Neuronal stem cell (in vitro differentiated cells): Measurements from ENCODE around the gene KIF2A.

Source experiments
- DNase-seq: peaks from one replicate; pipeline ENCODE4 v3.0.0-alpha.2; 2013; ENCODE audit warnings: low spot score
- H2AFZ ChIP-seq: one replicate; pipeline ENCODE4 v1.6.1; 2013; ENCODE audit warnings: mild to moderate bottlenecking, low read length, inconsistent platforms
- H2AK5ac ChIP-seq: 2 replicates; pipeline ENCODE4 v1.6.1; 2013; ENCODE audit warnings: low read depth, mild to moderate bottlenecking, inconsistent platforms, low read length, moderate library complexity, mixed read lengths
- H2BK120ac ChIP-seq: 2 replicates; pipeline ENCODE4 v1.6.1; 2013; ENCODE audit warnings: low read depth, mild to moderate bottlenecking, inconsistent platforms, low read length, moderate library complexity, mixed read lengths
- H2BK12ac ChIP-seq: one replicate; pipeline ENCODE4 v1.6.1; 2013; ENCODE audit warnings: low read length, inconsistent platforms
- H2BK15ac ChIP-seq: 2 replicates; pipeline ENCODE4 v1.6.1; 2013; ENCODE audit warnings: mild to moderate bottlenecking, low read length, inconsistent platforms, mixed read lengths
- H2BK5ac ChIP-seq: one replicate; pipeline ENCODE4 v1.6.1; 2013; ENCODE audit warnings: inconsistent platforms, mild to moderate bottlenecking, low read length, moderate library complexity
- H3K14ac ChIP-seq: one replicate; pipeline ENCODE4 v1.6.1; 2013; ENCODE audit warnings: low read length, inconsistent platforms
- H3K18ac ChIP-seq: 2 replicates; pipeline ENCODE4 v1.6.1; 2013; ENCODE audit warnings: low read length, inconsistent platforms
- H3K23ac ChIP-seq: 2 replicates; pipeline ENCODE4 v1.6.1; 2013; ENCODE audit warnings: low read depth, mild to moderate bottlenecking, mixed read lengths, low read length, inconsistent platforms; ENCODE audit not compliant: poor library complexity
- H3K27ac ChIP-seq: replicated peaks from 3 replicates; pipeline ENCODE4 v1.5.1; 2013; ENCODE audit warnings: low read length, inconsistent platforms
- H3K27me3 ChIP-seq, 3 experiments: 2 replicates each; pipeline ENCODE4 v1.6.1; 2013; ENCODE audit warnings: low read length in 3 of 3, mild to moderate bottlenecking in 2 of 3, inconsistent platforms in 1 of 3, low read depth in 1 of 3, mixed read lengths in 1 of 3, moderate library complexity in 1 of 3; ENCODE audit not compliant: control insufficient read depth in 3 of 3, insufficient read depth in 3 of 3
- H3K36me3 ChIP-seq, 2 donors: replicated peaks in 1 of 2; 2 replicates each; pipeline ENCODE4 v1.6.1; 2013; ENCODE audit warnings: low read length in 2 of 2; ENCODE audit not compliant: control insufficient read depth in 2 of 2, insufficient read depth in 2 of 2
- H3K4ac ChIP-seq: 2 replicates; pipeline ENCODE4 v1.6.1; 2013; ENCODE audit warnings: inconsistent platforms, mild to moderate bottlenecking, low read length, moderate library complexity
- H3K4me1 ChIP-seq, 2 donors: 1 replicate in 1 of 2; 2 replicates in 1 of 2; pipeline ENCODE4 v1.6.1; 2013; ENCODE audit warnings: low read length in 2 of 2, low read depth in 1 of 2; ENCODE audit not compliant: control insufficient read depth in 2 of 2, insufficient read depth in 1 of 2
- H3K4me2 ChIP-seq: one replicate; pipeline ENCODE4 v1.6.1; 2013; ENCODE audit warnings: mild to moderate bottlenecking, low read length, inconsistent platforms; ENCODE audit not compliant: insufficient read depth, poor library complexity, severe bottlenecking
- H3K4me3 ChIP-seq, 2 donors: 2 replicates each; pipeline ENCODE4 v1.5.1; 2013; ENCODE audit warnings: low read length in 2 of 2, mild to moderate bottlenecking in 2 of 2, inconsistent platforms in 1 of 2, moderate library complexity in 1 of 2
- H3K79me1 ChIP-seq: one replicate; pipeline ENCODE4 v1.6.1; 2013; ENCODE audit warnings: low read depth, mild to moderate bottlenecking, inconsistent platforms, low read length, moderate library complexity
- H3K9ac ChIP-seq: one replicate; pipeline ENCODE4 v1.6.1; 2013; ENCODE audit warnings: mild to moderate bottlenecking, low read depth, low read length, inconsistent platforms; ENCODE audit not compliant: poor library complexity
- H3K9me3 ChIP-seq, 2 donors: replicated peaks in 1 of 2; 2 replicates each; pipeline versions ENCODE3 to v1.6.1; 2013; ENCODE audit warnings: low read length in 2 of 2, mild to moderate bottlenecking in 2 of 2, inconsistent platforms in 1 of 2, low read depth in 1 of 2, mixed read lengths in 1 of 2, moderate library complexity in 1 of 2; ENCODE audit not compliant: control insufficient read depth in 2 of 2, insufficient read depth in 1 of 2
- H4K8ac ChIP-seq: one replicate; pipeline ENCODE4 v1.6.1; 2013; ENCODE audit warnings: low read depth, mild to moderate bottlenecking, inconsistent platforms, low read length, moderate library complexity
- H4K91ac ChIP-seq: one replicate; pipeline ENCODE4 v1.6.1; 2013; ENCODE audit warnings: low read length, low read depth, mild to moderate bottlenecking, inconsistent platforms; ENCODE audit not compliant: poor library complexity
- WGBS, 2 donors: extraction: QIAGEN DNeasy Blood & Tissue Kit; methylation state at CpG; one replicate each; pipeline ENCODE4 v1.1.7; 2013; ENCODE audit warnings: missing lambda C conversion rate in 2 of 2, mixed read lengths in 1 of 2; ENCODE audit not compliant: insufficient read length in 2 of 2, insufficient replicate concordance in 1 of 2; ENCODE audit errors: extremely low coverage in 2 of 2; 5-methylcytosine and 5-hydroxymethylcytosine counted together

The KIF2A gene

DNA sequence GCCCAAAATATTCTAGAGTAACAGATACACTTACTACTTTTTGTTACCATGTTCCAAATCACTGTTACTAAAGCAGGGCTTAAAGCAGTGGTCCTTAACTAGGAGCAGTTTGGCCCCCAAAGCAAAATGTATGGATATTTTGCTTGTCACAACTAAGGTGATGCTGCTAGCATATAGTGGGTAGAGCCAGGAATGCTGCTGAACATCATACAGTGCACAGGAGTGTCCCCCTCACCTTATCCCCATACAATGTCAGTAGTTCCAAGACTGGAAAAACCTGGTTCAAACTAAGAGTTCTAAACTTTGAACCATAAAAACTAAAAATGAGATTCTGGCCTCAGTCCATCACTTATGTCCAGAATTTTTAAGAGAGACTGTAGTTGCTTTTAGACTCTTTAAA, 69.6 kb downstream of the KIF2A start:
- Histone ChIP-seq H3K14ac (no peak overlapping the region), H3K79me1 (no peaks in the 10 kb centered on the region), H3K18ac (no peak overlapping the region), H3K9me3 (no peaks in the 10 kb centered on the region), H2AFZ (no peak overlapping the region), H3K4ac (no peak overlapping the region), H3K36me3 (peaks cover 19 to 96% of the 10 kb centered on the region in 2 donors), H4K8ac (no peak overlapping the region), H2BK5ac (no peak overlapping the region), H2BK12ac (no peak overlapping the region), H2BK15ac (no peak overlapping the region), H4K91ac (no peak overlapping the region), H3K9ac (no peak overlapping the region), H3K23ac (no peak overlapping the region), H3K4me2 (no peak overlapping the region), H3K27me3 (no peaks in the 10 kb centered on the region), H2BK120ac (no peak overlapping the region), H3K4me1 (no peaks in the 10 kb centered on the region), H3K27ac (no peak overlapping the region), H2AK5ac (no peak overlapping the region), H3K4me3 (no peak overlapping the region)
- DNase-seq: no peak

DNA sequence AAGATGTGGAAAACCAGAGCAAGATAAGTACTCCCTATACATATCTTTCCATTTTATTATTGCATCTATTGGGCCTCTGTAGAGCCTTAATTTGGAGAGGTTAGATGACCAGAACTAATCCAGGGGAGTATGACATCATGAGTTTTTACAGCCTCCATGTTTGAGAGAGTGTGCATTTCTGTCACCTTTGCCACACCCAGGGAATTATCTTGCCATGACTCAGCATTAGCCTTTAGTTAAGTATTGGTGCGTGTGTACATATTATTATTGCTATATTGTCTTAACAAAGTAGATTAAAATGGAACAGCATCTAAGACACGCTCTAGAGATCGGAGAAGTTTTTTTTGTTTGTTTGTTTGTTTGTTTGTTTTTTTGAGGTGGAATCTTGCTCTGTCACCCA, 70.1 kb downstream of the KIF2A start:
- Histone ChIP-seq H2AK5ac (no peak overlapping the region), H3K27me3 (no peaks in the 10 kb centered on the region), H3K27ac (no peak overlapping the region), H2BK12ac (no peak overlapping the region), H3K9ac (no peak overlapping the region), H3K4me1 (no peaks in the 10 kb centered on the region), H3K4me2 (no peak overlapping the region), H3K4me3 (no peak overlapping the region), H4K8ac (no peak overlapping the region), H3K18ac (no peak overlapping the region), H3K79me1 (no peaks in the 10 kb centered on the region), H3K4ac (no peak overlapping the region), H4K91ac (no peak overlapping the region), H3K23ac (no peak overlapping the region), H2AFZ (no peak overlapping the region), H3K36me3 (peaks cover 20 to 99% of the 10 kb centered on the region in 2 donors), H2BK5ac (no peak overlapping the region), H3K9me3 (no peaks in the 10 kb centered on the region), H3K14ac (no peak overlapping the region), H2BK15ac (no peak overlapping the region), H2BK120ac (no peak overlapping the region)
- no peak for DNase-seq
- WGBS, 2 donors: no CpG with 5 or more reads among the region's 3 CpGs

DNA sequence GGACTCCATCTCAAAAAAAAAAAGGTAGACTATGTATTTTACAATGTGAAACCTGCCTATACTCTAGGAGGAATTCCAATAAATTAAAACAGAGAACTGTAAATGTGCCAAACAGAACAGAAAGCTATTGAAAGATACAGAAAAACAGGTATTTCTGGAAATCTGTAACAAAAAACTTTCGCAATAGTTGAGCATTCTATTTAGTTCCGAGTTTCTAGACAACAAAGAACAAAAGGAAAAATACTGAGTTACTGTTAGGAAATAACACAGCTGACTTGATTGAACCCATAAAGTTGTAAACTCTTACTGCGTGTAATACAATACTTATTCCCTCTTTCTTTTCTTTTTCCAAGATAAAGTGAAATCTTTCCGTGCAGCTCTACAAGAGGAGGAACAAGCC, 79.1 kb downstream of the KIF2A start:
- no peaks in the 10 kb centered on the region for H3K4me1 ChIP-seq
- H3K4me2 ChIP-seq: no peak overlapping the region
- H2BK5ac ChIP-seq: no peak overlapping the region
- no peak overlapping the region for H3K23ac ChIP-seq
- H2BK120ac ChIP-seq: no peak overlapping the region
- H3K4me3 ChIP-seq: no peak overlapping the region
- no CpG with 5 or more reads among the region's 4 CpGs for WGBS, 2 donors
- no peaks in the 10 kb centered on the region for H3K9me3 ChIP-seq
- no peaks in the 10 kb centered on the region for H3K79me1 ChIP-seq
- no peak overlapping the region for H3K18ac ChIP-seq
- DNase-seq: no peak
- no peak overlapping the region for H3K27ac ChIP-seq
- no peak overlapping the region for H4K8ac ChIP-seq
- H2BK12ac ChIP-seq: no peak overlapping the region
- no peak overlapping the region for H3K4ac ChIP-seq
- H3K14ac ChIP-seq: no peak overlapping the region
- no peak overlapping the region for H4K91ac ChIP-seq
- no peak overlapping the region for H3K9ac ChIP-seq
- no peak overlapping the region for H2BK15ac ChIP-seq
- no peak overlapping the region for H2AFZ ChIP-seq
- peaks cover 13 to 96% of the 10 kb centered on the region in 2 donors for H3K36me3 ChIP-seq
- no peaks in the 10 kb centered on the region for H3K27me3 ChIP-seq
- H2AK5ac ChIP-seq: no peak overlapping the region

DNA sequence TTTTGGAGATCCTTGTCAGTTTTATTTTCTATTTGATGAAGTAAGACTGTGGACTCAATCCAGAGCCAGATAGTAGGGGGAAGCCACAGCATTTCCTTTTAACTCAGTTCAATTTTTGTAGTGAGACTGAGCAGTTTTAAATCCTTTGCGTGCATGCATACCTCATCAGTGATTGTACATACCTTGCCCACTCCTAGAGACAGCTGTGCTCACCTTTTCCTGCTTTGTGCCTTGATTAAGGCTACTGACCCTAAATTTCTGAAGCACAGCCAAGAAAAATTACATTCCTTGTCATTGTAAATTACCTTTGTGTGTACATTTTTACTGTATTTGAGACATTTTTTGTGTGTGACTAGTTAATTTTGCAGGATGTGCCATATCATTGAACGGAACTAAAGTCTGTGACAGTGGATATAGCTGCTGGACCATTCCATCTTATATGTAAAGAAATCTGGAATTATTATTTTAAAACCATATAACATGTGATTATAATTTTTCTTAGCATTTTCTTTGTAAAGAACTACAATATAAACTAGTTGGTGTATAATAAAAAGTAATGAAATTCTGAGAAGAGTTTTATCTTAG, 79.9 kb downstream of the KIF2A start:
- Histone ChIP-seq H3K36me3 (peaks cover 12 to 96% of the 10 kb centered on the region in 2 donors), H3K27me3 (no peaks in the 10 kb centered on the region), H2BK12ac (no peak overlapping the region), H3K9ac (no peak overlapping the region), H2BK5ac (no peak overlapping the region), H3K9me3 (no peaks in the 10 kb centered on the region), H4K8ac (no peak overlapping the region), H3K4ac (no peak overlapping the region), H3K18ac (no peak overlapping the region), H2BK15ac (no peak overlapping the region), H3K79me1 (no peaks in the 10 kb centered on the region), H3K23ac (no peak overlapping the region), H3K4me2 (no peak overlapping the region), H3K4me3 (no peak overlapping the region), H3K4me1 (no peaks in the 10 kb centered on the region), H4K91ac (no peak overlapping the region), H2AFZ (no peak overlapping the region), H2AK5ac (no peak overlapping the region), H2BK120ac (no peak overlapping the region), H3K27ac (no peak overlapping the region), H3K14ac (no peak overlapping the region)
- no CpG with 5 or more reads among the region's 2 CpGs for WGBS, 2 donors
- DNase-seq: no peak
